Activated naive CD4-positive, alpha-beta T cell (primary cell): Measurements from ENCODE around the gene SBF2.
"Not testable (repeated sequence)": the region's sequence is repeated elsewhere in the genome, so short reads cannot be mapped to it uniquely, and the experiment has no call there.

ENCODE experiments used
- DNase-seq, 4 experiments: peaks; one replicate each; lab custom pipeline; 2025; lab: John Stamatoyannopoulos, UW

Gene SBF2

DNA sequence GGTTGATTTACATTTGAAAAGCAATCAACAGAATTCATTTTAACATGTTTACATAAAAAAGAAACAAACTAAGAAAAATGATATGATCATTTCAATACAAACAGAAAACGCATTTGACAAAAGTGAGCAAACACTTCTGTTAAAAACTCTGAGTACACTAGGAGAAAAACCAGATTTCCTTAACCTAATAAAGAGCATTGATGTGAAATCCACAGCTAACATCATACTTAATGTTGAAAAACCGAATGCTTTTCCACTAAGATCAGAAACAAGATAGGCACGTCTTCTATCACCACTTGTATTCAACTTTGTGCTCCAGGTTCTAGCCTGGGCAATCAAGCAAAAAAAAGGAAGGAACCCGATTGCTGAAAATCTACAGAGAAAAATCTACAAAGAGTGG, 227.6 kb downstream of the SBF2 start:
- no peak for DNase-seq

DNA sequence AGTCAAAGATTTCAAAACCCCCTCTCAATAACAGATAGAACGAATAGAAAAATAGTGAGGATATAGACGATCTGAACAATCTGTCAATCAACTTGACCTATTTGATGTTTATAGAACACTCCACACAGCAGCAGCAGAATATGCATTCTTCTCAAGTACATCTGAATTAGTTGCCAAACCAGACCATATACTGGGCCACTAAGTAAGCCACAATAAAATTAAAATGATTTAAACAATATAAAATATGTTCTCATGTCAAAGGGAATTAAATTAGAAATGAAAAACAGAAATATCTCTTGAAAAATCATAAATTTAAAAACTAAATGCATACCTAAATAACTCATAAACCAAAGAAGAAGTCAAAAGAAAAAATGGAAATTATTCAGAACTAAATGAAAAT, 229.2 kb downstream of the SBF2 start:
- no peak for DNase-seq

GRCh38 chr11:10058356-10058755, 235.7 kb downstream of the SBF2 start:
- no peak for DNase-seq

- DNase-seq, result no peak
These were observed 242.0 kb downstream of the SBF2 start for GRCh38 chr11:10051868-10052586.

- no peak for DNase-seq
These were observed 243.5 kb downstream of the SBF2 start for GRCh38 chr11:10050561-10050960.

GRCh38 chr11:10049756-10050155, 244.3 kb downstream of the SBF2 start:
- no peak for DNase-seq

GRCh38 chr11:10048350-10048749, 245.7 kb downstream of the SBF2 start:
- DNase-seq, result no peak

GRCh38 chr11:10044618-10045017, 249.4 kb downstream of the SBF2 start:
- no peak for DNase-seq

DNA sequence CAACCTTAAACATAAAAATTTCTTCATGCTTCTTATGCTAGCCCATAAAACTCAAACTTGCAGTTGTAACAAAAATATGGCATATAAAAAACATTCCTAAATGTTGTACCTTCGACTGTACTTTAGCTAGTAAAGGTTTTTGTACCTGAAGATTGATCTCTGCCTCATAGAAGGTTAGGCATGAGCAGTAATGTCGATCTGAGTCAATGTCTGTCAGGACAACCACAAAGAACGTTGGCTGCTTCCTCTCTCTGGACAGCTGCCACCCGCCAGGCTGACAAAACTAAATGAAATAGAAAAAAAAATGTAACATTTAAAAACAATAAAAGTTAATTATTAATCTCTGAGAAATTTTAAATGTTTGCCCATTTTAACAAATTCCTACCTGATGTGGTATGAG, 251.3 kb downstream of the SBF2 start:
- no peak for DNase-seq

GRCh38 chr11:10041748-10042446, 252.1 kb downstream of the SBF2 start:
- DNase-seq, result no peak

DNA sequence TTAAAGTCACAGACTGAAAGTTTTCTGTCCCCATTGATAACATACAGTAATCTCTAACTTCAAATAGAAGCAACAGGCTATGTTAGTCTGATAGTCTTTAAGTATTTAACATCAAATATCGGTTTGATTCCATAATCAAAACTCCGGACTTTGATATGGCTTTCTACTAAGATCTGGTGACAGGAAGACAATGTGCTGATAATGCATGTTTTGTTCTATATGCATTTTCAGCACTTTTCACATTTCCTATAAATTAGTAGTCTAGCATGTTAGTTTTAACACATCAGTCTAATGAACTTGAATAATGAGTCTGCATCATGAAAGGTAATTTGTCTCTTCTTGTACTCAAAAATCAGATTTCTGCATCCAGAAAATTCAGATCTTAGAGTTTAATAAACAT, 252.7 kb downstream of the SBF2 start:
- DNase-seq, result no peak

- DNase-seq, result no peak
These were observed 255.3 kb downstream of the SBF2 start for GRCh38 chr11:10038521-10039302.

DNA sequence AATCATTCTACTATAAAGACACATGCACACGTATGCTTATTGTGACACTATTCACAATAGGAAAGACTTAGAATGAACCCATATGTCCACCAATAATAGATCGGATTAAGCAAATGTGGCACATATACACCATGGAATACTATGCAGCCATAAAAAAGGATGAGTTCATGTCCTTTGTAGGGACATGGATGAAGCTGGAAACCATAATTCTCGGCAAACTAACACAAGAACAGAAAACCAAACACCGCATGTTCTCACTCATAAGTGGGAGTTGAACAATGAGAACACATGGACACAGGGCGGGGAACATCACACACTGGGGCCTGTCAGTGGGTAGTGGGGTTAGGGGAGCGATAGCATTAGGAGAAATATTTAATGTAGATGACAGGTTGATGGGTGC, 258.1 kb downstream of the SBF2 start:
- DNase-seq, result not testable (repeated sequence)

DNA sequence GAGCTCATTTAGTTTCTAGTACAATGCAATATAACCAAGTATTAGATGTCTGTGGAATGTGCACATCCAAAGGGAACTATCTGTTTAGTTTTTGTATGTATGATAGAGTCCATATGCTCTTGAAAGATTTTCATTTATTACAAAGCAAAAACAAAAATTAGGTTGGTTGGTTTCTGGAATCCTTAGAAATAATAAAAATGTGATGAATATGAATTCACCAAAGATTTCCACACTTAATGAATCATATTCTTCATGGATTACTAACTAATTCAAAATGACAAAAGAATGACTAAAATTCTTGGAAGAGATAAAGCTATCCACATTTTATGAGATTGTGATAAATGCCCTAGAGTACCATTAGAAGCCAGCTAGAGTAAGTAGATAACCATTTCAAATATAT, 261.1 kb downstream of the SBF2 start:
- no peak for DNase-seq

GRCh38 chr11:10030122-10030490, 263.9 kb downstream of the SBF2 start:
- DNase-seq, result no peak

DNA sequence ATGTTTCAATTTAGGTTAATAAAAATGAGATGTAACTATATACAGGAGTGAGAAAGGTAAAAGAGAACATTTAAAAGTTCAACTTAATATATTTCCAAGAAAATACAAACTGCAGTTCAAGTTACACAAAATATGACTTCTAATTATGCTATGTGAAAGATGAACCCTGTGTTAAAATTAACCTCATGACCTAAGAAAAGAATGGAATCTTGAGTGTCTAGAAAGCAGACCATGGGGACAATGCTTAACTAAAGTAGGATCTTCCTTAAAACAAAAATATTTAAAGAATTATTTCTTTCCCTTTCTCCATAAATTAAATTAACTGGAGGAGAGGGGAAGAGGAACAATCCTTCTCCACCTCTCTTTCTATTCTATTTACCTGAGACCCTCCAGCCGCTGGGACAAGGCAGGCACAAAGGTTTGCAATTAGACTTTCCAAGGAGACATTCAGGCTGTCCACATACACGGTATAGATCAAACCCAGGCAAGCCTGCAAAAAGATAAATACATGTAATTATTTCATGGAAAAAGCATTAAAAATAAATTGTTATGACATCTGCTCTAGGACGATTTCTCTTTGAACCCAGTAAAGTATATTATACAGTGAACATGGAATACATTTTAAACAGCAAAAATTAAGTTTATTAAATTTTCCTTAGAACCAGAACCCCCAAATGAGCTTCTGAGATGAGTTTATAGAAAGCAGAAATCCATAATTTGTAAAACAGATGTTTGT, 264.5 kb downstream of the SBF2 start:
- no peak for DNase-seq

GRCh38 chr11:10026514-10026913, 267.5 kb downstream of the SBF2 start:
- DNase-seq, result no peak

DNA sequence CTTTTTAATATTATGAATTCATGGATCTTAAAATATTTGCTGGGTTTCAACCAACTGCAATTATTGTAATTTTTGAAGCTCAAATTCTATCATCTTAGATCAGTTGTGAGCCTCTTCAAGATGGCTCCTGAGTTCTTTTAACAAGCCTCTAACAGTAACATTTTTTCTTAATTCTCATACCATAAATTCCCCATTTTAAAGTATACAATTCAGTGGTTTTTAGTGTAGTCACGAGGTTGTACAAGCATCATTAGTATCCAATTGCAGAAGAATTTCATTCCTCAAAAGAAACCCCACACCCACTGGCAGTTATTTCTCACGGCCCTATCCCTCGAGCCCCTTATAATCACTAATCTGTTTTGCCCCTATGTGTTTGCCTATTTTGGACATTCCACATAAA, 270.8 kb downstream of the SBF2 start:
- DNase-seq, result no peak

DNA sequence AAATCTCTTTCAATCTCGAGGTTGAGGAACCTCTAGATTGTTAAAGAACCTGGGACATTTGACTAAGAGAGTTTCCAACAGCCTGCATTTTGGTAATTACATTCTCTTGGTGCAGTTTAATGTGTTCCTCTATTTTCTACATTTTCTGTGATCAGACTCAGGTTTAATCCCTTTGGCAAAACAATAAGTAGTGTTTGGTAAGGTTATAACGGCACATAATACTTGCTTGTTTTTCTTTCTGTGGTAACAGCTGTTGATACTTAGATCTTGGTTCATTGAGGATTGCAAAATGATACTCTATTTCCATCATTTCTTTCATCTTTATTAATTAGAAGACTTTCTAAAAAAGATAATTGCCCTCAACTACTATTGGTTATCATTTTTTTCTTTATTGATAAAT, 271.3 kb downstream of the SBF2 start:
- no peak for DNase-seq

- DNase-seq, result no peak
These were observed 272.5 kb downstream of the SBF2 start for GRCh38 chr11:10021563-10021962.

DNA sequence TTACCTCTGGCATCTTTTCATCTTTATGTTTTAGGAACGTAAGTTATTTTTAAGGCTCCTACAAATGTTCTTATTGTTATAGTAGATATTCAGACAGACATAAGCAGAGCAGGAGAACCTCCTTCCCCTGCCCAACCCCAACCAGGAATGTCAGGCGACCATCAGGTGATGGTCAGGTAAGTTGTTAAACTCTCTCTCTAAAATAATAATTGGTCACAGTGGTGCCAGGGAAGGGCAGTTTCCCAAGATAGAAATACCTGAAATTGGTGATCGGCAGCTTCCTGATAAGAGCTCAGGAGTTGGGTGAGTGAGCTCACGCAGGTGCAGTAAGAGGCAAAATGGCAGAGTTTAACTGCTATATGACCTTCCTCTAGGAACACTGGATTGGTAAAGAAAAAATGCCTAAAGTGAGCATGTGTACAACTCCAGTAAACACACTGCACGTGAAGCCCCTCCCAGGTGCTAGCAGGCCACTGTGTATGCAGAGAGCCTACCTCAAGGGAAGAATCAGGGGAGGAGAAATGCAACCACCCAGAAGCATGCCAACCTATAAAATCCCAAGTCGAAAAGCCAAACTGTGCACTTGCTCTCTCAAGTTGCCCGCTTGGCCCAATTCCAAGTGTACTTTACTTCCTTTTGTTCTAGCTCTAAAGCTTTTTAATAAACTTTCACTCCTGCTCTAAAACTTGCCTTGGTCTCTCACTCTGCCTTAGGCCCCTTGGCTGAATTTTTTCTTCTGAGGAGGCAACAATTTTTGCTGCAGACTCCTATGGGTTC, 273.9 kb downstream of the SBF2 start:
- no peak for DNase-seq

GRCh38 chr11:10017911-10018310, 276.1 kb downstream of the SBF2 start:
- no peak for DNase-seq
